Upper lobe of right lung (tissue), 1 donor: ENCODE measurements around the gene GALNT2. TPM values are rescaled to one million over a fixed set of nuclear protein-coding genes. Genes with fewer than 3 reads are reported as not detected.
A peak's percentile ranks its signal among the peaks of the same experiment; 100 is the strongest.

Experiments used
- ATAC-seq: fragments of 200-7000 bp; cut with Tn5 transposase; one replicate; pipeline ENCODE4 v1.9.1; 2020; ENCODE audit warnings: mild to moderate bottlenecking, moderate library complexity
- DNase-seq: peaks from one replicate; pipeline ENCODE4 v3.0.0-alpha.2; 2020
- H3K27ac ChIP-seq: fragments of 200-600 bp; one replicate; pipeline ENCODE4 v1.8.0; 2022
- H3K27me3 ChIP-seq: fragments of 200-600 bp; one replicate; pipeline ENCODE4 v1.8.0; 2022; ENCODE audit warnings: mild to moderate bottlenecking
- H3K36me3 ChIP-seq: fragments of 200-600 bp; one replicate; pipeline ENCODE4 v1.8.0; 2022
- H3K4me1 ChIP-seq: fragments of 200-600 bp; one replicate; pipeline ENCODE4 v1.8.0; 2022
- H3K4me3 ChIP-seq: fragments of 200-600 bp; one replicate; pipeline ENCODE4 v1.8.0; 2022; ENCODE audit warnings: mild to moderate bottlenecking
- H3K9me3 ChIP-seq: fragments of 200-600 bp; one replicate; pipeline ENCODE4 v1.8.0; 2022
- intact Hi-C: fragments of 100-400 bp; cut with DNase I; formaldehyde crosslinking; loops from one replicate; pipeline ENCODE4 v1.11.0; 2022
- total RNA-seq: library from RNA; stranded (reverse); fragmentation: NEBNext Ultra II Directional; extraction: Animal tissue kit (Norgen Biotek cat#: 25700); gene quantifications from one replicate; pipeline ENCODE4 v1.2.1, GENCODE V29; 2021
- TF ChIP-seq, protein P1 (sequence below): fragments of 200-600 bp; IDR thresholded peaks from one replicate; pipeline ENCODE4 v1.8.0; 2022; ENCODE audit warnings: antibody characterized with exemption
- donor health status: DM: no; HTN: yes; CAD: no; lungs with severe emphysema.

The GALNT2 gene
- total RNA-seq, 1 donor from 2014 or later: 55.1 TPM

DNA sequence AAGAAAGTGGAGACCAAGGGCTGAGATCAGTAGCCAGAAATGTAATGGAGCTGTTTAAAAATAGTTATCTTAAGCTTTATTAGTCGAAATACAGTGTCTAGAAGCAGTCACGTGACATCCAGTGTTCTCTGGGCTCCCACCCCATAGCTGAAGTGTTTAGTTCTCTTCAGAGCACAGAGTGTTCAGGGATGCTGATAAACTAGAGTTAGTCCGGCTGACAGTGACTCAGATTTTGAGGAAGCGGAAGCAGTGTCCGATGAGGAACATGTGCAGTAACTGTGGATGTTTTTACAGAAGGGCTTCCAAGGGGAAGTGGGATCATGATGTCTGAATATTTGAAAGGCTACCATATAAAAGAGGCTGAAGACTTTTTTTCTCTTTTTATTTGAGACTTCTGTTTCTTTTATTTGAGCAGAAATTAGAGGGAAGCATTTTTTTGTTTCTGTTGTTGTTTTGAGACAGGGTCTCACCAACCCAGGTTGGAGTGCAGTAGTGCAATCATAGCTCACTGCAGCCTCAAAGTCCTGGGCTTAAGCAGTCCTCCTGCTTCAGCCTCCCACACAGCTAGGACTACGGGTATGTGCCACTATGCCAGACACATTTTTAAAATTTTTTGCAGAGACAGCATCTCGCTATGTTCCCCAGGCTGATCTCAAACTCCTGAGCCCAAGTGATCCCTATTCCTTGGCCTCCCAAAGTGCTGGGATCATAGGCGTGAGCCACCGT lies 124.2 kb downstream of the GALNT2 start:
- H3K4me1 ChIP-seq: peaks cover 31% of the 10 kb centered on the region
- DNase-seq: no peak
- TF ChIP-seq, protein P1, sequence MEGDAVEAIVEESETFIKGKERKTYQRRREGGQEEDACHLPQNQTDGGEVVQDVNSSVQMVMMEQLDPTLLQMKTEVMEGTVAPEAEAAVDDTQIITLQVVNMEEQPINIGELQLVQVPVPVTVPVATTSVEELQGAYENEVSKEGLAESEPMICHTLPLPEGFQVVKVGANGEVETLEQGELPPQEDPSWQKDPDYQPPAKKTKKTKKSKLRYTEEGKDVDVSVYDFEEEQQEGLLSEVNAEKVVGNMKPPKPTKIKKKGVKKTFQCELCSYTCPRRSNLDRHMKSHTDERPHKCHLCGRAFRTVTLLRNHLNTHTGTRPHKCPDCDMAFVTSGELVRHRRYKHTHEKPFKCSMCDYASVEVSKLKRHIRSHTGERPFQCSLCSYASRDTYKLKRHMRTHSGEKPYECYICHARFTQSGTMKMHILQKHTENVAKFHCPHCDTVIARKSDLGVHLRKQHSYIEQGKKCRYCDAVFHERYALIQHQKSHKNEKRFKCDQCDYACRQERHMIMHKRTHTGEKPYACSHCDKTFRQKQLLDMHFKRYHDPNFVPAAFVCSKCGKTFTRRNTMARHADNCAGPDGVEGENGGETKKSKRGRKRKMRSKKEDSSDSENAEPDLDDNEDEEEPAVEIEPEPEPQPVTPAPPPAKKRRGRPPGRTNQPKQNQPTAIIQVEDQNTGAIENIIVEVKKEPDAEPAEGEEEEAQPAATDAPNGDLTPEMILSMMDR: no peak
- intact Hi-C loops: no loop called here
- H3K27me3 ChIP-seq: no peaks in the 10 kb centered on the region
- ATAC-seq: peak; percentile 93
- H3K4me3 ChIP-seq: no peak overlapping the region
- H3K36me3 ChIP-seq: no peaks in the 10 kb centered on the region
- no peaks in the 10 kb centered on the region for H3K9me3 ChIP-seq
- H3K27ac ChIP-seq: peak overlapping the region; percentile 70

DNA sequence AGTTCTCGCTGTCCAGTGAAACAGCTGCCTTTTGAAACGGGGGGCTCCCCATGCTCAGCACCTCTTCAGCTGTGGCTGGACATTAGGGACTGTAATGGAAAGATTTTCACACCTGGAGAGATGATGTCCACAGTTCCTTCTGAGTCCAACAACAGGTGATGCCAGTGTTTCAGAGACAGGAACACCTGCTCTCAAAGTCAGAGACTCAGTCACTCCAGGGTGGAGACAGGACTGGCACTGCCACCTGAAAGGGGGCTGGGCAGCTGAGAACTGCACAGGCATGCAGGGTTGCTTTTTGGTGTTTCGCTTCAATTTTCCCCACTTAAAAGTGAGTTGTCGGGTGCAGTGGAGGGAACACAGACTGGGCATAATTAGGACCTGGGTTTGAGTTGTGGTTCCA lies 124.8 kb downstream of the GALNT2 start:
- H3K36me3 ChIP-seq: no peaks in the 10 kb centered on the region
- no peak for ATAC-seq
- H3K4me3 ChIP-seq: no peak overlapping the region
- peak overlapping the region; percentile 59 for H3K27ac ChIP-seq
- H3K9me3 ChIP-seq: no peaks in the 10 kb centered on the region
- H3K4me1 ChIP-seq: peaks cover 25% of the 10 kb centered on the region
- intact Hi-C loops: no loop called here
- TF ChIP-seq, protein P1: no peak
- H3K27me3 ChIP-seq: no peaks in the 10 kb centered on the region
- no peak for DNase-seq

DNA sequence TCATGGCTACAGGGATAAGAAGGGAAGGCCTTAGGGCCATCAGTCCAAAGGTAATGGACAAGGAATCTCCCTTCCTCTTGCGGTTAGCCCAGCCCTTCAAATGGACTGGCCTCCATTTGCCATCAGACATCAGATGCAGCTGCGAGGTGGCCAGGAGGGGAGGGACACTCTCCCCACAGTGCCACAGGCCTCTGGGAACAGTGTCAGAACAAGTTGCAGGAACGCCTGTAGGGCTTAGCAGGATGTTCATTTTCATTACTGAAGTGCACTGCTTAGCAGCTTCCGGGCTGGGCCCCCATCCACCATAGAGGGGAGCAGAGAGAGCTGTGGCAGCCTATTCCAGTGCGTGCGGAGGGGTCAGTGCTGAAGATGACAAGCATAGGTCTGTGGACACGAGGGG lies 127.5 kb downstream of the GALNT2 start:
- TF ChIP-seq, protein P1: no peak
- DNase-seq (no peak), ATAC-seq (no peak)
- H3K27me3 ChIP-seq: no peaks in the 10 kb centered on the region
- H3K36me3 ChIP-seq: no peaks in the 10 kb centered on the region
- H3K9me3 ChIP-seq: no peaks in the 10 kb centered on the region
- intact Hi-C loops: no loop called here
- H3K4me3 ChIP-seq: no peak overlapping the region
- H3K4me1 ChIP-seq: peaks cover 17% of the 10 kb centered on the region
- no peak overlapping the region for H3K27ac ChIP-seq

DNA sequence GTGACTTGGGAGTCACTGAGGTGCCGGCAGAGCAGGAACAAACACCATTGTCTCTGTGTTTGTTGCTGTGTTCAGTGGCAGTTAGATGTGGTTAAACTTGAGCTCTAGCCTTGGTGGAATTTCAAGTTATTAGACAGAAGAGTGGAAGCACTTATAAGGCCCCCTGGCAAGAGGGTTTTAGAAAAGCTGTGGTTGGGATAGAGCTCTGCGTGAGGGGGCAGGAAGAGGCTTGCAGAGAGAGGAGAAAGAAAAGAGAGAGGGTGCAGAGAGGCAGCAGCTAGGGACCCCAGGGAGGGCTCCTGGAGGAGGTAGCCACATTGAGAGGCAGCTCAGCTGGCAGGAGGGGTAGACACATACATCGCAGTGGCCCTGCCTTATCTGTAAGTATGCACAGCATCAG lies 128.2 kb downstream of the GALNT2 start:
- no peak for ATAC-seq
- H3K27me3 ChIP-seq: no peaks in the 10 kb centered on the region

DNA sequence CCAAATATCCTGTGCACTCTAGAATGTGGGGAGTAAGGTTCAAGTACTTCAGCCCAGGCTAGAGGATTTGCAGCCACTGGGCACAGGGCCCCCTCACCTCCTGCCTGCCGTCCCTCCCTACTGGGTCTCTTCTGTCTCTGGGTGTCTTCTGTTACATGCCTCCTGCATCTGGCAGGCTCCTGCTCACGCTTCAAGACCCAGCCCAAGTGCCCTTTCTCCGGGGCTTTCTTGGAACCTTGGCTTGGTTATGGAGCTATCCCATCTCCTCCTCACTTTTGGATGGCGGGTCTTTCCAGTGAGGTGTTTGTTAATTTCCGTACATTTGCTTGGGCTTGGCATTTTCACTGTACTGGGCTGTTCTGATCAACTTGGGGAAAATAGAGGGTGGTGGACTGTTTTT lies 129.0 kb downstream of the GALNT2 start:
- ATAC-seq (no peak), DNase-seq (no peak)
- TF ChIP-seq, protein P1: no peak
- intact Hi-C loops: no loop called here
- Histone ChIP-seq H3K4me1 (peaks cover 10% of the 10 kb centered on the region), H3K27me3 (no peaks in the 10 kb centered on the region), H3K27ac (no peak overlapping the region), H3K9me3 (no peaks in the 10 kb centered on the region), H3K36me3 (no peaks in the 10 kb centered on the region), H3K4me3 (no peak overlapping the region)

More for the DNA sequence above, 128.2 kb downstream of the GALNT2 start:
- TF ChIP-seq, protein P1: no peak
- Histone ChIP-seq H3K4me1 (peaks cover 17% of the 10 kb centered on the region), H3K9me3 (no peaks in the 10 kb centered on the region), H3K36me3 (no peaks in the 10 kb centered on the region), H3K27ac (no peak overlapping the region), H3K4me3 (no peak overlapping the region)
- no peak for DNase-seq
- intact Hi-C loops: no loop called here
